Activated CD4-positive, alpha-beta T cell treated with anti-CD3 and anti-CD28 coated beads, Interleukin-2, Interleukin-6, amounts not matched to agents 100 ng/mL and 50 ng/mL, durations not matched to agents 16 hours and 8 hours (primary cell): Measurements from ENCODE around the gene NOTCH1.
A peak's percentile ranks its signal among the peaks of the same experiment; 100 is the strongest.
"Not testable (repeated sequence)": the region's sequence is repeated elsewhere in the genome, so short reads cannot be mapped to it uniquely, and the experiment has no call there.

ENCODE experiments used
- DNase-seq: peaks from one replicate; pipeline ENCODE4 v3.0.0-alpha.2; 2020

Gene NOTCH1

GRCh38 chr9:136563646-136564325, 17.9 kb upstream of the NOTCH1 start:
- no peak for DNase-seq

- DNase-seq = no peak
Measured at GRCh38 chr9:136562746-136563495, 17.1 kb upstream of the NOTCH1 start.

GRCh38 chr9:136561779-136562178, 15.9 kb upstream of the NOTCH1 start:
- no peak for DNase-seq

GRCh38 chr9:136560586-136560985, 14.7 kb upstream of the NOTCH1 start:
- no peak for DNase-seq

GRCh38 chr9:136559371-136559770, 13.5 kb upstream of the NOTCH1 start:
- not testable (repeated sequence) for DNase-seq

DNA sequence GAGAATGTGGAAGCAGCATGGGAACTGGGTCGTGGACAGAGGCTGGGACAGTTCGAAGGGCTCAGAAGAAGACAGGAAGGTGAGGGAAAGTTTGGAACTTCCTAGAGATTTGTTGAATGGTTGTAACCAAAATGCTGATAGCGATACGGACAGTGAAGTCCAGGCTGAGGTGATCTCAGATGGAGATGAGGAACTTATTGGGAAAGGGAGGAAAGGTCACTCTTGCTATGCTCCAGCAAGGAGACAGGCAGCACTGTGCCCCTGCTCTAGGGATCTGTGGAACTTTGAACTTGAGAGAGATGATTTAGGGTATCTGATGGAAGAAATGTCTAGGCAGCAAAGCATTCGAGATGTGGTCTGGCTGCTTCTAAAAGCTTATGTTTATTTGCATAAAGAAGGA, 13.0 kb upstream of the NOTCH1 start:
- not testable (repeated sequence) for DNase-seq

GRCh38 chr9:136558373-136558772, 12.5 kb upstream of the NOTCH1 start:
- no peak for DNase-seq

DNA sequence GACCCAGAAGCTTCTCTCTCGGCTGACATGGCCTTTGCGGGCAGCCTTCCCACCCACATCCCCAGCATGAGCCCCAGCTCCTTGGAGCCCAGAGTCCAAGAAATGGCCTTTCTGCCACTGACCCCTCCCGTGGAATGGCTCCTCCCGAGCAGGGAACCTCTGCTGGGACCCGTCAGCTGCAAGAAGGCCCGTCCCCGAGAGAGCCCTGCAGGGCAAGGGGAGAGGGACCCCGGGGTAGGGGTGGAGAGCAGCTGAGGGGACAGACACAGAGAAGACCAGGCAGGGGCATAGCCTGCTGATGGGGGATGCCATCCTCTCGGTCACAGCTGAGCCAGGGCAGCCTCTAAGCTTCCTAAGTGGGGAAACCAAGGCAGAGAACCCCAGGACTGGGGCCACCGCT, 11.2 kb upstream of the NOTCH1 start:
- no peak for DNase-seq

- DNase-seq = no peak
Measured at GRCh38 chr9:136556166-136556565, 10.3 kb upstream of the NOTCH1 start.

DNA sequence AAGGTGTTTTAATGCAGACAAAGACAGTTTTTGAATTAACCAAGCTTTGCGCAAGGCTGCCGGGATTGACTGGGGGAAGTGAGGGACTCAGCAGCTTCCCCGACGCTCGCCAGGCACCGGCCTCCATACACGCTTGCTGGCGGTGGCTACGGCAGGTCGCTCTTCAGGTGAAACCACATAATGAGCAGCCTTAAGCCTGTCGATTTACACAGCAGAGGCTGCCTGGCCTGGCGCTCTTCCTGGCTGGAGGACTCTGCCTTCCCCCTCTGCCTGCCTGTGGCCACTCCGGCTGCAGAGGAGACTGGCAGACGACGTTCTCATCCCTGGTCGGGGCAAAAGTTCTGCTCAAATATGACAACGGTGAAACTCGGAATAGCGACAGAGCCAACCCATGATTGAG, 9.0 kb upstream of the NOTCH1 start:
- DNase-seq = no peak

- no peak for DNase-seq
Measured at GRCh38 chr9:136553581-136553980, 7.7 kb upstream of the NOTCH1 start.

DNA sequence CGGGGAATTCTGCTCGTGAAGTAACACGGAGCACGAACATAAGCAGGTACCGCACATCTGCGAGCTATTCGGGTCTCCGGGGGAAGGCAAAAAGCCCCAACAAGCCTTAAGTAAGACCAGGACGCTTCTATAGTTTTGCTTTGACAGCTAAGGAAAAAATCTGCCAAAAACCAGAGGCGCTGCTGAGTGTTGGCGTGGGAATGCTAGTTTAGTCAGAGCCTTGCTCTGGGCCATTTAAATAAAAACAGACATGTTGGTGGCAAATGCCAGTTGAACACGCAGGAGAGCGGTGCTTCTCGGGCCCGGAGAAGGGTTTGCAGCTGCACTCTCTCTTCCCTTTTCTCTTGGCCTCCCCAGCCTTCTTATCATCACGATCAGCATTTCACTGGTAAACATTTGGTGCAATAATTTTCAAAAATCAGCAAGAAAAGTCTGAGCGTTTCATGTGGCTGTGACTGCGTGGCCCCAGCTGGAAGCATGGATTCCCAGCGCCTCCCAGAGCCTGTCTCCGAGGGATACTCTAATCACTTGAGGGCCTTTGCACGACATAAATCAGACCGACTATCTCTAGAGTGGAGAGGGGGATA, 6.4 kb upstream of the NOTCH1 start:
- no peak for DNase-seq

GRCh38 chr9:136551401-136552116, 5.7 kb upstream of the NOTCH1 start:
- no peak for DNase-seq

GRCh38 chr9:136550439-136551289, 4.8 kb upstream of the NOTCH1 start:
- no peak for DNase-seq

- DNase-seq = no peak
Measured at GRCh38 chr9:136549010-136549980, 3.4 kb upstream of the NOTCH1 start.

GRCh38 chr9:136547508-136548215, 1.8 kb upstream of the NOTCH1 start:
- no peak for DNase-seq

- peak; percentile 79 for DNase-seq
Measured at GRCh38 chr9:136546697-136547501, 1.1 kb upstream of the NOTCH1 start.

DNA sequence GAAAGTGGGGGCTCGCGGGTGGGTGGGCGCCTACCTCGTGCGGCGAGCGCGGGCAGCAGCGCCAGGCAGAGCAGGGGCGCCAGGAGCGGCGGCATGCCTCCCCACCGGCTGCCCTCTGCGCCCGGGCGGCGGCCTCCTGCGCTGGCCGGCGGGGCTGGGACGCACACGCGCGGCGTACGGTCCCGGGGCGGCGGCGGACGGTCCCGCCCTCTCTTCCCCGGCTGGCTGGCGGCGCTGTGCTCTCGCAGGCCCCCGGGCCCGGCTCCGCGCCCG, 220 bp downstream of the NOTCH1 start:
- DNase-seq = no peak

DNA sequence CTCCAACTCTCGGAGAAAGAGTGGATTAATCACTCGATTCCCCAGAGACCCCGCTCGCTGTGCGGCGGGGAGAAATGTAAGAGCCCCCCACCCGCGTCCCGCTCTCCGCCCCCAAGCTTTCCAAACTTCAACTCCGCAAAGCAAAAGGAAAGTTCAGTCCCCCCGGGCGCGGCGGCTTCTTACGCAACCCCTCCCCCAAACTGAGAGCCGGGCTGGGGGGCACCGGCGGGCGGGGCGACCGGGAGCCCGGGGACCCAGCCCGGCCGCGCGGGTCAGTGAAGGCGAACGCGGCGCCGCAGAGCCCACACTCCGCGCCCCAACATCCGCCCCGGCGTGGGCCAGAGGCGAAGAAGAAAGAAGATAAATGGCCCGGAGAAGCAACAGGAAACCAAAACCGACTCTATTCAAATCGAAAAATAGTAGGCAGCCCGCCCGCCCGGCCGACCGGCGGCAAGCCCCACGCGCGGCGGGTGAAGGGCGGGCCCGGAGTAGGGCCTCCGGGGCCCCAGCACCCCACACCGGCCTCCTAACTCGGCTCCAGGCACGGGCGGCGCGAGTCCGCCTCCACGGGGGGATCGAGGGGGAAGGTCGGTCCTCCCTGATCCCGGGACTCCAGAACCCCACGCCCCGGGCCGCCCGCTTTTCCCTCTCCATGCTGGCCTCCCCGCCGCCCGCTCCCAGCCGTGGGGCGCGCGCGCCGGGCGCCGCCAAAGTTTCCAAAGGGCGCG, 720 bp downstream of the NOTCH1 start:
- DNase-seq = peak; percentile 83
